Liver (tissue), 9 donors: ENCODE results near the gene ASCL2. TPM values are rescaled to one million over a fixed set of nuclear protein-coding genes. Genes with fewer than 3 reads are reported as not detected.

Experiments
- DNase-seq: peaks from one replicate; pipeline ENCODE4 v3.0.0-alpha.2; 2017; ENCODE audit warnings: low spot score
- H3K27ac ChIP-seq, 2 donors: one replicate each; pipeline ENCODE4 v1.7.0; 2013; ENCODE audit warnings: inconsistent platforms in 2 of 2, low read length in 2 of 2, control low read depth in 1 of 2, low read depth in 1 of 2, mild to moderate bottlenecking in 1 of 2
- H3K27me3 ChIP-seq, 4 donors: one replicate each; pipeline versions ENCODE4 v1.6.1 to v1.7.0; 2013; ENCODE audit warnings: low read length in 3 of 4, inconsistent platforms in 1 of 4, mild to moderate bottlenecking in 1 of 4, moderate library complexity in 1 of 4; ENCODE audit not compliant: control insufficient read depth in 4 of 4, insufficient read depth in 4 of 4
- H3K36me3 ChIP-seq, 4 donors: one replicate each; pipeline versions ENCODE4 v1.6.1 to v1.7.0; 2013; ENCODE audit warnings: low read length in 3 of 4, mild to moderate bottlenecking in 3 of 4, low read depth in 1 of 4, moderate library complexity in 1 of 4; ENCODE audit not compliant: control insufficient read depth in 4 of 4, insufficient read depth in 3 of 4
- H3K4me1 ChIP-seq, 4 donors: one replicate each; pipeline versions ENCODE4 v1.6.1 to v1.7.0; 2013; ENCODE audit warnings: low read length in 3 of 4, mild to moderate bottlenecking in 3 of 4, moderate library complexity in 1 of 4; ENCODE audit not compliant: control insufficient read depth in 4 of 4, insufficient read depth in 4 of 4
- H3K4me3 ChIP-seq, 3 donors: one replicate each; pipeline versions ENCODE4 v1.6.1 to v1.7.0; 2013; ENCODE audit warnings: low read length in 3 of 3, control low read depth in 1 of 3, low read depth in 1 of 3, mild to moderate bottlenecking in 1 of 3
- H3K9ac ChIP-seq, 2 donors: one replicate each; pipeline ENCODE4 v1.7.0; 2013; ENCODE audit warnings: low read length in 2 of 2, mild to moderate bottlenecking in 2 of 2, moderate library complexity in 2 of 2, control low read depth in 1 of 2, low read depth in 1 of 2
- H3K9me3 ChIP-seq, 4 donors: one replicate each; pipeline versions ENCODE4 v1.6.1 to v1.7.0; 2013; ENCODE audit warnings: low read length in 3 of 4; ENCODE audit not compliant: control insufficient read depth in 4 of 4
- ATF3 ChIP-seq: IDR thresholded peaks from 2 replicates; pipeline ENCODE4 v1.6.1; 2016; ENCODE audit warnings: antibody characterized with exemption
- CTCF ChIP-seq: fragments of 150-350 bp; IDR thresholded peaks from 2 replicates; pipeline ENCODE4 v1.5.1; 2017; ENCODE audit warnings: improper control_type of control experiment, low read depth, low read length; ENCODE audit not compliant: missing input control
- FOXA2 ChIP-seq: IDR thresholded peaks from 2 replicates; pipeline ENCODE4 v1.6.1; 2016; ENCODE audit warnings: antibody characterized with exemption
- GABPA ChIP-seq, 2 donors: IDR thresholded peaks in 1 of 2; conservative IDR thresholded peaks in 1 of 2; 2 replicates each; pipeline ENCODE4 v1.6.1; 2016; ENCODE audit warnings: antibody characterized with exemption in 2 of 2, mild to moderate bottlenecking in 1 of 2, moderate library complexity in 1 of 2
- JUND ChIP-seq, 2 donors: IDR thresholded peaks; 2 replicates each; pipeline ENCODE4 v1.6.1; 2016; ENCODE audit warnings: antibody characterized with exemption in 2 of 2
- MAX ChIP-seq: IDR thresholded peaks from 2 replicates; pipeline ENCODE4 v1.6.1; 2016; ENCODE audit warnings: antibody characterized with exemption
- NR2F2 ChIP-seq: IDR thresholded peaks from 2 replicates; pipeline ENCODE4 v1.6.1; 2016; ENCODE audit warnings: antibody characterized with exemption
- RAD21 ChIP-seq, 2 donors: IDR thresholded peaks; 2 replicates each; pipeline ENCODE4 v1.6.1; 2016; ENCODE audit warnings: antibody characterized with exemption in 2 of 2, mild to moderate bottlenecking in 2 of 2
- RXRA ChIP-seq, 2 donors: IDR thresholded peaks; 2 replicates each; pipeline ENCODE4 v1.6.1; 2017 to 2018; ENCODE audit warnings: antibody characterized with exemption in 2 of 2, mild to moderate bottlenecking in 1 of 2
- SP1 ChIP-seq: IDR thresholded peaks from 2 replicates; pipeline ENCODE4 v1.6.1; 2018; ENCODE audit warnings: antibody characterized with exemption, mild to moderate bottlenecking
- YY1 ChIP-seq: IDR thresholded peaks from 2 replicates; pipeline ENCODE4 v1.6.1; 2016; ENCODE audit warnings: antibody characterized with exemption, mild to moderate bottlenecking
- WGBS: extraction: QIAGEN DNeasy Blood & Tissue Kit; methylation state at CpG from one replicate; pipeline ENCODE4 v1.1.7; 2013; 5-methylcytosine and 5-hydroxymethylcytosine counted together
- polyA plus RNA-seq, 2 donors: library from polyadenylated mRNA; stranded (reverse) in 1 of 2; unstranded in 1 of 2; fragments of 200-250 nt in 1 of 2; fragments of >200 nt in 1 of 2; fragmentation: Nextera tagmentation in 1 of 2; extraction: Ambion mirVana in 1 of 2; gene quantifications; one replicate each; pipeline versions ENCODE4 v1.2.1 to v1.2.3, GENCODE V29; 2013 to 2015
- total RNA-seq, 2 donors: library from RNA; depleted of rRNA; stranded (reverse); fragments of >200 nt; gene quantifications; one replicate each; pipeline ENCODE4 v1.2.3, GENCODE V29; 2014
- donor health status: healthy.
- donor health status: healthy.
- donor health status: healthy.
- donor health status: healthy.
- donor health status: healthy.

Gene ASCL2
- total and polyA plus RNA-seq, 4 donors, result 0.17 to 0.47 (median 0.32) TPM

GRCh38 chr11:2300290-2300935 lies 30.0 kb upstream of the ASCL2 start:
- Histone ChIP-seq H3K36me3 (no peaks in the 10 kb centered on the region), H3K27me3 (no peaks in the 10 kb centered on the region), H3K27ac (peak overlapping the region in 1 of 2 donors; percentile 11), H3K4me1 (peaks cover under 1 to 27% (median 17%) of the 10 kb centered on the region in 4 donors), H3K4me3 (no peak overlapping the region), H3K9me3 (no peaks in the 10 kb centered on the region), H3K9ac (no peak overlapping the region)
- WGBS, result 65% methylated on average over 19 of the region's 19 CpGs
- peak; percentile 48 for DNase-seq
- TF ChIP-seq JUND (IDR thresholded peaks at IDR 0.05) (no peak), MAX (no peak), YY1 (no peak), ATF3 (no peak), RAD21 (IDR thresholded peaks at IDR 0.05) (no peak), SP1 (no peak), RXRA (IDR thresholded peaks at IDR 0.05) (no peak), NR2F2 (no peak), CTCF (no peak), GABPA (IDR thresholded peaks at IDR 0.05 in 1 of 2, conservative IDR thresholded peaks at IDR 0.05 in 1 of 2) (no peak)

- H3K27me3 ChIP-seq, result no peaks in the 10 kb centered on the region
- H3K9ac ChIP-seq, result no peak overlapping the region
- H3K27ac ChIP-seq, result no peak overlapping the region
- TF ChIP-seq FOXA2, result no peak
- no peaks in the 10 kb centered on the region for H3K9me3 ChIP-seq
- H3K36me3 ChIP-seq, result no peaks in the 10 kb centered on the region
- H3K4me1 ChIP-seq, result peaks cover 0 to 20% (median 14%) of the 10 kb centered on the region in 4 donors
- no peak overlapping the region for H3K4me3 ChIP-seq
- 78% methylated on average over 10 of the region's 10 CpGs for WGBS
- DNase-seq, result no peak
These were observed 29.4 kb upstream of the ASCL2 start for GRCh38 chr11:2299773-2300172.

GRCh38 chr11:2298795-2299761 lies 28.7 kb upstream of the ASCL2 start:
- WGBS, result 56% methylated on average over 18 of the region's 18 CpGs
- DNase-seq, result peak; percentile 38
- Histone ChIP-seq H3K4me1 (peaks cover 0 to 15% (median 12%) of the 10 kb centered on the region in 4 donors), H3K36me3 (no peaks in the 10 kb centered on the region), H3K9me3 (no peaks in the 10 kb centered on the region), H3K4me3 (no peak overlapping the region), H3K9ac (no peak overlapping the region), H3K27me3 (no peaks in the 10 kb centered on the region), H3K27ac (no peak overlapping the region)
- TF ChIP-seq CTCF (peak; percentile 31), ATF3 (no peak), FOXA2 (no peak), RAD21 (IDR thresholded peaks at IDR 0.05) (peak; percentile 68 to 77)
